AG09319 (cell line): ENCODE data around the gene POLD4.

Source experiments
- DNase-seq: peaks from one replicate; pipeline ENCODE4 v3.0.0-alpha.2; 2010; ENCODE audit warnings: low read depth; ENCODE audit errors: extremely low read depth
- TF ChIP-seq, protein P1 (sequence below): IDR thresholded peaks from 2 replicates; pipeline ENCODE4 v1.5.1; 2011; ENCODE audit warnings: low read depth, mild to moderate bottlenecking, inconsistent platforms, low read length, moderate library complexity

Gene POLD4

DNA sequence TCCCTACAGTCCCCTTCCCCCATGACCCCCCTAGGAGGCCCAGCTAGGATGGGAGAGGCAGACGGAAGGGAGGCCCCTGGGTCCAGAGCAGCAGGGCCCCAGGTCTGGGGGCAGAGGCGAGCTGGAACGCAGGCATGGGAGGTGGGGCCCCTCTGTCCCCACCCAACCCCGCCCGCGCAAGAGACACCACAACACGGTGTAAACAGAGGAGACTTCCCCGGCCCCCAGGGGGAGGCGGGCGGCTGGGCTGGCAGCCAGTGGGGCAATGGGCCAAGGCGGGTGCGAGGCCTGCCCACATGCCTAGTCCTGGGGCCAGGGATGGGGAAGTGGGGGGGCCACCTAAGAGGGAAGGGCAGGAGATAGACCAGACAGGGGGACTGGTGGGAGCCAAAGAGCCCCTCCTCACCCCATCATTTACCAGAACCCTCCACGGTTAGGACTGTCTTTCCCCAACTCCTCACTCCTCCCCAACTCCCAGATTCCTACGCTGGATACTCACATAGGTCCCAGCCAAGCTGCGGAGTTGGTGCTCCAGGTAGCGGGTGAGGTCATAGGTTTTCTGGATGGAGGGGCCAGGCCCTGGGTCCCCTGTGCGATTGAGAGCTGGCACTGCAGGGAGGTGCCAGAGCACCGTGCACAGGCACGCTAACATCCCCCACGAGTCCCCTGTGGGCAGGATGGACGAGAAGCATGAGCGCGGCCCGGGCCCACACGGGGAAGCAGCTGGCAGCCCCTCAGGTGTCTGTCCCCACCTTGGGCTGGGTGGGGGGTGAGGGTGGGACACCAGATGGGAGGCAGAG lies 13.8 kb upstream of the POLD4 start:
- TF ChIP-seq, protein P1, sequence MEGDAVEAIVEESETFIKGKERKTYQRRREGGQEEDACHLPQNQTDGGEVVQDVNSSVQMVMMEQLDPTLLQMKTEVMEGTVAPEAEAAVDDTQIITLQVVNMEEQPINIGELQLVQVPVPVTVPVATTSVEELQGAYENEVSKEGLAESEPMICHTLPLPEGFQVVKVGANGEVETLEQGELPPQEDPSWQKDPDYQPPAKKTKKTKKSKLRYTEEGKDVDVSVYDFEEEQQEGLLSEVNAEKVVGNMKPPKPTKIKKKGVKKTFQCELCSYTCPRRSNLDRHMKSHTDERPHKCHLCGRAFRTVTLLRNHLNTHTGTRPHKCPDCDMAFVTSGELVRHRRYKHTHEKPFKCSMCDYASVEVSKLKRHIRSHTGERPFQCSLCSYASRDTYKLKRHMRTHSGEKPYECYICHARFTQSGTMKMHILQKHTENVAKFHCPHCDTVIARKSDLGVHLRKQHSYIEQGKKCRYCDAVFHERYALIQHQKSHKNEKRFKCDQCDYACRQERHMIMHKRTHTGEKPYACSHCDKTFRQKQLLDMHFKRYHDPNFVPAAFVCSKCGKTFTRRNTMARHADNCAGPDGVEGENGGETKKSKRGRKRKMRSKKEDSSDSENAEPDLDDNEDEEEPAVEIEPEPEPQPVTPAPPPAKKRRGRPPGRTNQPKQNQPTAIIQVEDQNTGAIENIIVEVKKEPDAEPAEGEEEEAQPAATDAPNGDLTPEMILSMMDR = no peak
- DNase-seq = no peak

DNA sequence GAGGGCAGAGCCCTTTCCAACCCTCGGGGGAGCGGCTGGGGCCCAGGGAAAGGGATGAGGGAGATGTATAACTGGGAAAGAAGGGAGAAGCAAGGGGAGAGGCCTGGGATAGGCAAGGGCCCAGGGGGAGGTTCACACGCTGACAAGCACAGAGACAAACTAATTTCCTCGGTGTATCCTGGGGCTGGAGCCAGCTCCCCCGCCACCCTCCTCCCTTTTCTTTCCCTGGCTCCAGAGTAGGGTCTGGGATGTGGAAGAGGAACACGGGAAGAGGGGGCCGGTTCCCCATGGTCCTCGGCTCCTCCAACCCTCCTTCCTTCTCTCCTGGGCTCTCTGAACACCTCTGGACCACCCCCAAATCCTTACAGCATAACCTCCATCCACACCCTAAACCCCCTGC lies 13.2 kb upstream of the POLD4 start:
- TF ChIP-seq, protein P1 = no peak
- DNase-seq = no peak

- DNase-seq = no peak
- TF ChIP-seq, protein P1 = no peak
These were observed 12.5 kb upstream of the POLD4 start for GRCh38 chr11:67365736-67366444.

- DNase-seq = no peak
- TF ChIP-seq, protein P1 = no peak
These were observed 11.7 kb upstream of the POLD4 start for GRCh38 chr11:67364783-67365722.

DNA sequence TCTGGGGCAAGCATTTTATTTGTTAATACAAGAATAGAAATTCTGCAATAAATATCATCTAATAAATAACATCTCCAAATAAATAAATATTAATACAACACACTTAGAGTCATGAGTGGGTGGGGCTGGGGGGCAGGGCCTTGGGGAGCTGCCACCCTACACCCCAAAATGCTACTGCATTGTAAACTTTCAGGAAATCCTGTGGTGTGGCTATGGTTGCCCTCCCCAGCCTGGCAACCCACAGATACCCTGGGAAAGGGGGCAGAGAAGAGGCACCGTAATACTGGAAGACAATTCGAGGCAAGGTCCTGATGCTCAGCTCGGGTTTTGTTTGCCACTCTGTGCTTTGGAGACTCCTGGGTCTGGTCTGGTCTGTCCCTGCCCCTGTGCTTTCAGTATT lies 10.8 kb upstream of the POLD4 start:
- TF ChIP-seq, protein P1 = no peak
- no peak for DNase-seq

GRCh38 chr11:67357831-67358670 lies 4.7 kb upstream of the POLD4 start:
- TF ChIP-seq, protein P1 = no peak
- no peak for DNase-seq
